ENCODE results near the gene TSN. TPM values are rescaled to one million over a fixed set of nuclear protein-coding genes. Genes with fewer than 3 reads are reported as not detected.

Gene TSN
- total RNA-seq, 1 donor from 2014 or later = 68.2 TPM

GRCh38 chr2:121778741-121779487 lies 23.5 kb downstream of the TSN start:
- Mint-ChIP-seq H3K4me3 (ENCODE audit: unreplicated experiment) (no peak overlapping the region), H3K4me1 (ENCODE audit: low read depth, unreplicated experiment) (peaks cover 20% of the 10 kb centered on the region), H3K9me3 (ENCODE audit: unreplicated experiment) (no peaks in the 10 kb centered on the region), H3K36me3 (ENCODE audit: low read depth, unreplicated experiment) (no peaks in the 10 kb centered on the region), H3K27ac (ENCODE audit: unreplicated experiment) (no peak overlapping the region), H3K27me3 (ENCODE audit: low read depth, unreplicated experiment) (no peaks in the 10 kb centered on the region)
- H3K27me3 ChIP-seq (ENCODE audit: insufficient read depth, low read length) = peaks cover 8% of the 10 kb centered on the region
- no peak overlapping the region for H3K27ac ChIP-seq (ENCODE audit: low read depth, low read length)
- no peak overlapping the region for H3K4me3 ChIP-seq (ENCODE audit: insufficient read depth, low read depth, low read length)
- H4K20me1 ChIP-seq (ENCODE audit: insufficient read depth, low read length) = no peaks in the 10 kb centered on the region
- no peak for TF ChIP-seq CTCF (IDR thresholded peaks at IDR 0.05; ENCODE audit: insufficient read depth, low read depth, low read length)
- TF ChIP-seq EZH2 (IDR thresholded peaks at IDR 0.05; ENCODE audit: insufficient read depth, low read length) = no peak
- H2AFZ ChIP-seq (ENCODE audit: low read depth, low read length) = no peak overlapping the region
- H3K9me3 ChIP-seq (ENCODE audit: insufficient read depth, low read depth, low read length) = no peaks in the 10 kb centered on the region
- no peak overlapping the region for H3K4me2 ChIP-seq (ENCODE audit: low read length)
- peaks cover 21% of the 10 kb centered on the region for H3K4me1 ChIP-seq (ENCODE audit: insufficient read depth, low read length)
- FAIRE-seq = no peak
- H3K36me3 ChIP-seq (ENCODE audit: insufficient read depth, low read length) = no peaks in the 10 kb centered on the region
- no peaks in the 10 kb centered on the region for H3K79me2 ChIP-seq (ENCODE audit: insufficient read depth, low read length)
- no peak overlapping the region for H3K9ac ChIP-seq (ENCODE audit: low read length)
- DNase-seq (ENCODE audit: low read depth) = no peak

DNA sequence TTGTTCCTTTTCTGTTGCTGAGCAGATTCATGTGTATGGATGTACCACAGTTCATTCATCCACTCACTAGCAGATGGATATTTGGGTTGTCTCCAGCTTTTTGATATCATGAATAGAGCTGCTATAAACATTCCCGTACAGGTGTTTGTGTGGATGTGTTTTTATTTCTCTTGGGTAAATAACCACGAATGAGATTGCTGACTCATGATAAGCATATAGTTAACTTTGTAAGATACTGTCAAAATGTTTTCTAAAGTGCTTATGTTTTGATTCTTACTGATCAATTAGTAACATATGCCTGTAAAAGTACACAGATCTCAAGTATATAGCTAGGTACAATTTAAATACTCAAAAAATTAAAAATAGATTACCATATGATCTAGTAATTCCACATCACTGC lies 27.7 kb downstream of the TSN start:
- Histone ChIP-seq H3K4me1 (ENCODE audit: insufficient read depth, low read length) (no peaks in the 10 kb centered on the region), H4K20me1 (ENCODE audit: insufficient read depth, low read length) (no peaks in the 10 kb centered on the region), H3K4me3 (ENCODE audit: insufficient read depth, low read depth, low read length) (no peak overlapping the region), H3K36me3 (ENCODE audit: insufficient read depth, low read length) (no peaks in the 10 kb centered on the region), H3K79me2 (ENCODE audit: insufficient read depth, low read length) (no peaks in the 10 kb centered on the region), H3K9ac (ENCODE audit: low read length) (no peak overlapping the region), H3K27me3 (ENCODE audit: insufficient read depth, low read length) (peaks cover 11% of the 10 kb centered on the region), H3K9me3 (ENCODE audit: insufficient read depth, low read depth, low read length) (no peaks in the 10 kb centered on the region), H3K27ac (ENCODE audit: low read depth, low read length) (no peak overlapping the region), H3K4me2 (ENCODE audit: low read length) (no peak overlapping the region), H2AFZ (ENCODE audit: low read depth, low read length) (no peak overlapping the region)
- no peak for DNase-seq (ENCODE audit: low read depth)
- Mint-ChIP-seq H3K4me1 (ENCODE audit: low read depth, unreplicated experiment) (peaks cover 5% of the 10 kb centered on the region), H3K36me3 (ENCODE audit: low read depth, unreplicated experiment) (no peaks in the 10 kb centered on the region), H3K27ac (ENCODE audit: unreplicated experiment) (no peak overlapping the region), H3K4me3 (ENCODE audit: unreplicated experiment) (no peak overlapping the region), H3K27me3 (ENCODE audit: low read depth, unreplicated experiment) (no peaks in the 10 kb centered on the region), H3K9me3 (ENCODE audit: unreplicated experiment) (no peaks in the 10 kb centered on the region)
- TF ChIP-seq CTCF (IDR thresholded peaks at IDR 0.05; ENCODE audit: insufficient read depth, low read depth, low read length) = no peak
- TF ChIP-seq EZH2 (IDR thresholded peaks at IDR 0.05; ENCODE audit: insufficient read depth, low read length) = no peak
- no peak for FAIRE-seq

GRCh38 chr2:121788685-121789084 lies 33.2 kb downstream of the TSN start:
- Histone ChIP-seq H4K20me1 (ENCODE audit: insufficient read depth, low read length) (no peaks in the 10 kb centered on the region), H3K4me2 (ENCODE audit: low read length) (no peak overlapping the region), H3K9ac (ENCODE audit: low read length) (no peak overlapping the region), H3K4me3 (ENCODE audit: insufficient read depth, low read depth, low read length) (no peak overlapping the region), H3K9me3 (ENCODE audit: insufficient read depth, low read depth, low read length) (peaks cover 3% of the 10 kb centered on the region), H3K36me3 (ENCODE audit: insufficient read depth, low read length) (no peaks in the 10 kb centered on the region), H3K27me3 (ENCODE audit: insufficient read depth, low read length) (peaks cover 6% of the 10 kb centered on the region), H3K4me1 (ENCODE audit: insufficient read depth, low read length) (peaks cover 17% of the 10 kb centered on the region), H2AFZ (ENCODE audit: low read depth, low read length) (no peak overlapping the region), H3K27ac (ENCODE audit: low read depth, low read length) (no peak overlapping the region), H3K79me2 (ENCODE audit: insufficient read depth, low read length) (no peaks in the 10 kb centered on the region)
- DNase-seq (ENCODE audit: low read depth) = no peak
- no peak for TF ChIP-seq CTCF (IDR thresholded peaks at IDR 0.05; ENCODE audit: insufficient read depth, low read depth, low read length)
- no peak for TF ChIP-seq EZH2 (IDR thresholded peaks at IDR 0.05; ENCODE audit: insufficient read depth, low read length)
- Mint-ChIP-seq H3K4me1 (ENCODE audit: low read depth, unreplicated experiment) (peaks cover 13% of the 10 kb centered on the region), H3K27ac (ENCODE audit: unreplicated experiment) (no peak overlapping the region), H3K4me3 (ENCODE audit: unreplicated experiment) (no peak overlapping the region), H3K9me3 (ENCODE audit: unreplicated experiment) (no peaks in the 10 kb centered on the region), H3K27me3 (ENCODE audit: low read depth, unreplicated experiment) (no peaks in the 10 kb centered on the region), H3K36me3 (ENCODE audit: low read depth, unreplicated experiment) (no peaks in the 10 kb centered on the region)
- no peak for FAIRE-seq

Data from astrocyte (in vitro differentiated cells and primary cell).